Peyer's patch (tissue), 4 donors: Measurements from ENCODE around the gene CDK13. TPM values are rescaled to one million over a fixed set of nuclear protein-coding genes. Genes with fewer than 3 reads are reported as not detected.

Source experiments
- DNase-seq, 3 donors: peaks; one replicate each; pipeline ENCODE4 v3.0.0-alpha.2; 2017 to 2019
- H3K27ac ChIP-seq, 4 donors: fragments of 200-600 bp; sonication (generic); one replicate each; pipeline ENCODE4 v1.5.1; 2016 to 2019
- H3K27me3 ChIP-seq, 2 donors: fragments of 200-600 bp; sonication (generic); one replicate each; pipeline ENCODE4 v1.5.1; 2019
- H3K36me3 ChIP-seq, 3 donors: fragments of 200-600 bp; sonication (generic); one replicate each; pipeline ENCODE4 v1.5.1; 2016 to 2019
- H3K4me1 ChIP-seq, 4 donors: fragments of 200-600 bp; sonication (generic); one replicate each; pipeline ENCODE4 v1.5.1; 2016 to 2019
- H3K4me3 ChIP-seq, 4 donors: fragments of 200-600 bp; sonication (generic); 1 replicate in 3 of 4; 2 replicates in 1 of 4; pipeline ENCODE4 v1.5.1; 2016 to 2019; ENCODE audit warnings: mild to moderate bottlenecking in 1 of 4
- H3K9me3 ChIP-seq, 4 donors: fragments of 200-600 bp; sonication (generic); one replicate each; pipeline ENCODE4 v1.5.1; 2016 to 2019; ENCODE audit warnings: mild to moderate bottlenecking in 1 of 4
- CTCF ChIP-seq, 6 experiments: fragments of 450-650 bp in 4 of 6; fragments of 200-600 bp in 2 of 6; sonication (generic) in 1 of 6; IDR thresholded peaks; one replicate each; pipeline ENCODE4 v1.5.1; 2017 to 2019; ENCODE audit warnings: antibody characterized with exemption in 6 of 6, mild to moderate bottlenecking in 3 of 6, moderate library complexity in 1 of 6
- POLR2A ChIP-seq, 2 donors: fragments of 450-650 bp; IDR thresholded peaks; one replicate each; pipeline ENCODE4 v1.5.1; 2017; ENCODE audit warnings: antibody characterized with exemption in 2 of 2, mild to moderate bottlenecking in 2 of 2, moderate library complexity in 2 of 2
- total RNA-seq, 4 donors: library from RNA; depleted of rRNA; stranded (reverse); fragments of >200 nt; gene quantifications; one replicate each; pipeline ENCODE4 v1.1.0, GENCODE V29; 2016

The CDK13 gene
- total RNA-seq, 4 donors from 2014 or later, result 76.7 to 164 (median 109) TPM

GRCh38 chr7:39923091-39923490 lies 27.0 kb upstream of the CDK13 start:
- Histone ChIP-seq H3K27ac (no peak overlapping the region), H3K36me3 (no peaks in the 10 kb centered on the region), H3K4me1 (no peaks in the 10 kb centered on the region), H3K27me3 (no peaks in the 10 kb centered on the region), H3K9me3 (no peaks in the 10 kb centered on the region), H3K4me3 (no peak overlapping the region)
- TF ChIP-seq CTCF (IDR thresholded peaks at IDR 0.05) (no peak), POLR2A (IDR thresholded peaks at IDR 0.05) (no peak)
- no peak for DNase-seq

GRCh38 chr7:39924122-39924521 lies 25.9 kb upstream of the CDK13 start:
- no peaks in the 10 kb centered on the region for H3K9me3 ChIP-seq
- no peaks in the 10 kb centered on the region for H3K36me3 ChIP-seq
- DNase-seq, result no peak
- no peak overlapping the region for H3K27ac ChIP-seq
- H3K4me1 ChIP-seq, result no peaks in the 10 kb centered on the region
- H3K4me3 ChIP-seq, result no peak overlapping the region
- no peaks in the 10 kb centered on the region for H3K27me3 ChIP-seq
- no peak for TF ChIP-seq CTCF (IDR thresholded peaks at IDR 0.05)
- no peak for TF ChIP-seq POLR2A (IDR thresholded peaks at IDR 0.05)

- Histone ChIP-seq H3K27me3 (no peaks in the 10 kb centered on the region), H3K36me3 (no peaks in the 10 kb centered on the region), H3K27ac (no peak overlapping the region), H3K4me1 (no peaks in the 10 kb centered on the region), H3K9me3 (no peaks in the 10 kb centered on the region), H3K4me3 (no peak overlapping the region)
- no peak for TF ChIP-seq POLR2A (IDR thresholded peaks at IDR 0.05)
- DNase-seq, result no peak
Observed at GRCh38 chr7:39926111-39926510, 23.9 kb upstream of the CDK13 start.

GRCh38 chr7:39927018-39927417 lies 23.0 kb upstream of the CDK13 start:
- no peak for TF ChIP-seq POLR2A (IDR thresholded peaks at IDR 0.05)
- TF ChIP-seq CTCF (IDR thresholded peaks at IDR 0.05), result no peak
- H3K27me3 ChIP-seq, result no peaks in the 10 kb centered on the region

GRCh38 chr7:39934132-39934531 lies 15.9 kb upstream of the CDK13 start:
- Histone ChIP-seq H3K4me1 (no peaks in the 10 kb centered on the region), H3K36me3 (no peaks in the 10 kb centered on the region), H3K4me3 (no peak overlapping the region), H3K27me3 (no peaks in the 10 kb centered on the region), H3K9me3 (no peaks in the 10 kb centered on the region), H3K27ac (no peak overlapping the region)
- TF ChIP-seq POLR2A (IDR thresholded peaks at IDR 0.05) (no peak), CTCF (IDR thresholded peaks at IDR 0.05) (no peak)
- no peak for DNase-seq

More at GRCh38 chr7:39927018-39927417, 23.0 kb upstream of the CDK13 start:
- Histone ChIP-seq H3K4me1 (no peaks in the 10 kb centered on the region), H3K4me3 (no peak overlapping the region), H3K27ac (no peak overlapping the region), H3K9me3 (no peaks in the 10 kb centered on the region), H3K36me3 (no peaks in the 10 kb centered on the region)
- DNase-seq, result no peak

GRCh38 chr7:39936761-39937160 lies 13.3 kb upstream of the CDK13 start:
- no peak overlapping the region for H3K4me3 ChIP-seq
- TF ChIP-seq POLR2A (IDR thresholded peaks at IDR 0.05) (no peak), CTCF (IDR thresholded peaks at IDR 0.05) (no peak)

More at GRCh38 chr7:39936761-39937160, 13.3 kb upstream of the CDK13 start:
- H3K9me3 ChIP-seq, result no peaks in the 10 kb centered on the region
- DNase-seq, result no peak
- H3K27me3 ChIP-seq, result no peaks in the 10 kb centered on the region
- no peak overlapping the region for H3K27ac ChIP-seq
- H3K4me1 ChIP-seq, result no peaks in the 10 kb centered on the region
- no peaks in the 10 kb centered on the region for H3K36me3 ChIP-seq
